Measurements from ENCODE around the gene NBPF3.

DNA sequence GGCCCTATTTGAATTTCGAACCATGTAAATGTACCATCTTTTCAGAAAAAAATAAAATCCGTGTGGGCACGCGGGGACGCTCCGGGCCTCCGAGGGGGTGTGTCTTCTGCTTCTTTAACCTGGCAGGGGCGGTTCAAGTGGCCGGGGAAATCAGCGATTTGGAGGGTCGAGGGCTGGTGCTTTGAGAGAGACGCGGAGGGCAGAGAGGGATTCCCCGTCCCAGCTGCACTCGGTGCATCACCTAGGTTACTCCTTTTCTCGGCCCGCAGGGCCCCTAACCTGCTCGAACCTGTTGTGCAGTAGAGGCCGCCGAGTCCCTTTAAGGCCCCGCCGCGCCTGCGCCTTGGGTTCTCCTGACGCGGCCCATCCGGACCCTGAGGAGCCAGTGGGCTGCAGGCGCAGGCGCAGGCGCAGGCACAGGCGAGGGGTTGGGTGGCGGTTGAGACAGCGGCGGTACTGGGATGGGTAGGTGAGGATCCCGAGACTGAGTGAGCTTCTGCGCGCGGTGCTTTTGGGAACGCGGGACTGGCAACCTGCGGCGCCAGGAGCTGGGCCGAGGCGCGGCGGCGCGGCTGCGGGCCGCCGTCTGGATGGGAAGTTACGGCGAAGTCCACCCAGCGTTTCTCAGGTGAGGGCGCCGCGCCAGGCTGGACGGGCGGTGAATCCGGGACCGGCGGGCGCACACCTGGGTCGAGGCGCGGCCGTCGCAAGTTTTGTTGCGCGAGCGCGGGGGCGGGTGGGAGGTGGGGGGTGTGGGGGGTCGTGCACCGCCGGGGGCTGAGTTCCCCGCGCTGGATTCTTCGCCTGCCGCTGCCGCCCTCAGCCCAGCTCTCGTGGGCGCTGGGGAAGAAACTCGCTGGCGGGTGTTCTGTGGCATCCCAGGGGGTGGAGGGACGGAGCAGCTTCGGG is at the start of gene NBPF3:
- TF ChIP-seq GATA2 (IDR thresholded peaks at IDR 0.05; ENCODE audit: low read depth, low read length) (no peak), GATA3 (IDR thresholded peaks at IDR 0.05; ENCODE audit: low read depth, low read length) (no peak)
